Measurements from ENCODE around the gene RHBDD3. TPM values are rescaled to one million over a fixed set of nuclear protein-coding genes. Genes with fewer than 3 reads are reported as not detected.

Gene RHBDD3
- total RNA-seq, 4 donors from 2014 or later: 14.4 to 43.5 (median 32.6) TPM

DNA sequence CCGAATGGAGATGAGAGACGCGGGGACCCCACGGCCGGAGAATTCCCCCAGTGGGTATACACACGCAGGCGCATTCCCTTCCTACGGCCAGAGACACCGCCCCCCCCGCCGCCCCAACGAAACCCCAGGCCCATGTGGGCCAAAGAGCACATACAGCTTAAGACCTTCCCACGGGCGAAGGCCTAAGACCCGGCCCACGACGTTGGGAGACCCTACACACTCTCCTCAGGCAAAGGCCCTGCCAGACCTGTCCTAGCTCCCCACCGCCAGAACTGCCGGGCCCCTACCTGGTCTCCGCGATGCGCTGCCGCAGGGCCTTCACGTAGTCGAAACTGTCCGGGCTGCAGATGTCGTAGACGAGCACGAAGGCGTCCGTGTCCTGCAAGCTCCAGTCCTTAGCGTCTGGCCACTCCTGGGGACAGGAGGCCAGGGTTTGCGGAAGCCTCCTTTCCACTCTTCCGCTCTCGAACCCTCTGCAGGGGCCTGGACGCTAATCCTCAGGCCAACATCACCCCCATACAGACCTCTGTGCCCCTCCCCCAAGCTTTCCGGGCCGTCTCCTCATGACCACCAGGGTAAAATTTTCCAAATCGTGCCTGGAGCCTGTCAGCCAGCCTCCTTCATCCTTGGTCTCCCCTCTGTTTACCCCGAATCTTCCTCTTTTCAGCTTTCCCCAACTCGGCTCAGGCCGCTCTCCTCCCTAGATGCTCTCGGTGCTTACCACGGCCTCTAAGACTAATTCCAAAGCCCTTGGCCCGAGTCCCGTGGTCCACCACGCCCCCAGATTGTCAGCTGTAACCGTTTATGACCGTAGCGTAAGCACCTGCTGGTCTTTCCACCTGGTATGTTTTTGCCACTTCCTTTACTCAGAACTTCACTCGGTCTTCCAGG lies 46.0 kb upstream of the RHBDD3 start:
- WGBS, 2 donors: 17 to 24% methylated on average over 37 to 45 of the region's 51 CpGs
- no peak overlapping the region for H3K27ac ChIP-seq
- DNase-seq (ENCODE audit: low spot score in 2 of 2): peak in 1 of 2 donors; percentile 11

DNA sequence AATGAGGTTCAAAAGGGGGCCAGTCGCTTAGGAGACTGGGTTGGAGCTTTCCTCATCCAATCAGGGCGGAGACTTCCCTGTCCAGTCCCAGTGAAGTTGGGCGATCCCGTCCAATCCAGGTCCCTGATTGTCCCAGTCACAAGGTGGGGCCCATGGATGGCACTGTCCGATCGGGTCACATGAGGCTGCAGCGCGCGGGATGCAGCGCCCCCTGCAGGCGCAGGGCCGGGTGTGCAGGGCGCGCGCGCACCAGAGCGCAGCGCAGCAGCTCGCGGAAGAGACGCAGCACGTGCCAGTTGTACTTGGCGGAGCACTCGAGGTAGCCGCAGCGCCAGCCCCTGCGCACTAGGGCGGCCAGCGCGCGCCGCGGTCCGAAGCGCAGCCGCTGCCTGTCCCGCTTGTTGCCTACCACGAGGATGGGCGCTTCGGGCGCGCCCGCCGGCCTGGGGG lies 45.4 kb upstream of the RHBDD3 start:
- 26% methylated on average over 11 to 13 of the region's 44 CpGs for WGBS, 2 donors
- Histone ChIP-seq H3K4me3 (no peak overlapping the region), H3K4me1 (peaks cover 0 to 78% (median 60%) of the 10 kb centered on the region in 4 donors), H3K9me3 (no peaks in the 10 kb centered on the region), H3K27ac (peak overlapping the region in 1 of 4 donors; percentile 94), H3K27me3 (peaks cover 0 to 28% of the 10 kb centered on the region in 2 donors), H3K36me3 (no peaks in the 10 kb centered on the region)
- TF ChIP-seq POLR2A (IDR thresholded peaks at IDR 0.05): no peak
- TF ChIP-seq CTCF (IDR thresholded peaks at IDR 0.05): peak; percentile 49 to 78 (median 54)
- DNase-seq (ENCODE audit: low spot score in 2 of 2): peak in 1 of 2 donors; percentile 12

More for the DNA sequence above, 46.0 kb upstream of the RHBDD3 start:
- Histone ChIP-seq H3K4me3 (no peak overlapping the region), H3K36me3 (no peaks in the 10 kb centered on the region), H3K4me1 (peaks cover 0 to 71% (median 53%) of the 10 kb centered on the region in 4 donors), H3K9me3 (no peaks in the 10 kb centered on the region), H3K27me3 (peaks cover 0 to 28% of the 10 kb centered on the region in 2 donors)
- no peak for TF ChIP-seq POLR2A (IDR thresholded peaks at IDR 0.05)
- no peak for TF ChIP-seq EP300 (IDR thresholded peaks at IDR 0.05)
- TF ChIP-seq CTCF (IDR thresholded peaks at IDR 0.05): no peak

DNA sequence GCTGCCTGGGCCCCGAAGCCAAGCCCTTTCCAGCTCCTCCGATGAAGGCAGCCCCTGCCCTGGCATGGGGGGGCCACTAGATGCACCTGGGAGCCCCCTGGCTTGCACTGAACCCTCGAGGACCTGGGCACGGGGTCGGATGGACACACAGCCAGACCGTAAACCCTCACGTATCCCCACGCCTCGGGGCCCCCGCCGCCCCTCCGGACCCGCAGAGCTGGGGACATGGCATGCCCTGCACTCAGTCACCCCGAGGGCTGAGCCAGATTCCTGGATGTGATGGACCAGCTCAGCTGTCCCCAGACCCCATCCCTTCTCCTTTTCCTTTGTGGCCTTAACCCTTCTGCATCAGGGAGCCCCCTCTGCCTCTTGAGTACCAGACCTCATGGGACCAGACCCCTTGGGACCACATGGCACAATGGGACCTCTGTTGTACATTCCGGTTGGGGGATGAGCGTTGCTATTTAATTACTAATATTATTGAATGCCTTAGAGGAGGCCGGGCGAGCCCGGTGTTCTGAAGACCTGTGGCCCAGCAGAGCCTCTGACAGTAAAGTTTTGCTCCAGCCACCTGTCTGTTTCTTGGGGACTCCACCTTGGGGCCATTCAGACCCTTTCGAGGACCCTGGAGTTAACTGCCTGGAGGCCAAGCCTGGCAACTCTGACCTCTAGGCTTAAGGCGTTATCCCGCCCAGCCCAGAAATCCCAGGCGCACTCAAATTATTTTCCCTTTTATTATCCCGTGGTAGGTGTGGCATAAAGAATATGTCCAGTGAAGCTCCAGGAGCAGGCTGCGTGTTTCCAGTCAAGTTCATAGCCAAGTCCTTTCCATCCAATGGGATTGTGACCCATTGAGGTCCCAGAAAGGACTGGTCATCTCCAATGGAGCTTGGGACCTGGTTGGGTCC lies 44.7 kb upstream of the RHBDD3 start:
- WGBS, 2 donors: 82 to 84% methylated on average over 22 to 25 of the region's 25 CpGs
- peaks cover 0 to 28% of the 10 kb centered on the region in 2 donors for H3K27me3 ChIP-seq
- H3K4me3 ChIP-seq: no peak overlapping the region
- no peak for TF ChIP-seq POLR2A (IDR thresholded peaks at IDR 0.05)
- no peak for TF ChIP-seq CTCF (IDR thresholded peaks at IDR 0.05)
- no peak for TF ChIP-seq EP300 (IDR thresholded peaks at IDR 0.05)
- no peaks in the 10 kb centered on the region for H3K9me3 ChIP-seq
- no peaks in the 10 kb centered on the region for H3K36me3 ChIP-seq
- peaks cover 0 to 85% (median 66%) of the 10 kb centered on the region in 4 donors for H3K4me1 ChIP-seq
- DNase-seq (ENCODE audit: low spot score in 2 of 2): peak in 1 of 2 donors; percentile 11
- peak overlapping the region in 1 of 4 donors; percentile 94 for H3K27ac ChIP-seq

GRCh38 chr22:29311464-29312217 lies 43.9 kb upstream of the RHBDD3 start:
- H3K4me1 ChIP-seq: peaks cover 0 to 88% (median 70%) of the 10 kb centered on the region in 4 donors
- DNase-seq (ENCODE audit: low spot score in 2 of 2): peak in 1 of 2 donors; percentile 15
- H3K36me3 ChIP-seq: no peaks in the 10 kb centered on the region
- peak overlapping the region in 3 of 4 donors; percentile 18 to 43 (median 25) for H3K4me3 ChIP-seq
- no peaks in the 10 kb centered on the region for H3K9me3 ChIP-seq
- TF ChIP-seq POLR2A (IDR thresholded peaks at IDR 0.05) (no peak), CTCF (IDR thresholded peaks at IDR 0.05) (no peak), EP300 (IDR thresholded peaks at IDR 0.05) (no peak)
- peaks cover 0 to 28% of the 10 kb centered on the region in 2 donors for H3K27me3 ChIP-seq
- peak overlapping the region; percentile 71 to 94 (median 84) for H3K27ac ChIP-seq
- WGBS, 2 donors: 48 to 57% methylated on average over 31 to 35 of the region's 50 CpGs
